HepG2 (cell line): Measurements from ENCODE around the gene KIF19. TPM values are rescaled to one million over a fixed set of nuclear protein-coding genes. Genes with fewer than 3 reads are reported as not detected.

ENCODE experiments used
- MED8 ChIP-seq: sonication (generic); formaldehyde crosslinking; IDR thresholded peaks from 2 replicates; pipeline ENCODE4 v1.8.1; 2023; ENCODE audit warnings: mild to moderate bottlenecking, missing genetic modification reagents; ENCODE audit not compliant: insufficient replicate concordance
- RXRA ChIP-seq: sonication (generic); formaldehyde crosslinking; IDR thresholded peaks from 2 replicates; pipeline ENCODE4 v1.5.1; 2020; ENCODE audit warnings: missing genetic modification reagents
- SNRNP70 ChIP-seq: fragments of 200-400 bp; formaldehyde crosslinking; IDR thresholded peaks from 2 replicates; pipeline ENCODE4 v1.6.1; 2017; ENCODE audit warnings: mild to moderate bottlenecking, low read depth, low read length, moderate library complexity
- TEAD3 ChIP-seq: optimal IDR thresholded peaks from 2 replicates; pipeline ENCODE3; 2016; ENCODE audit warnings: borderline replicate concordance
- THAP9 ChIP-seq: sonication (generic); formaldehyde crosslinking; IDR thresholded peaks from 2 replicates; pipeline ENCODE4; 2020; ENCODE audit warnings: missing genetic modification reagents, mild to moderate bottlenecking, borderline replicate concordance
- ZNF280B ChIP-seq: sonication (generic); formaldehyde crosslinking; IDR thresholded peaks from 2 replicates; pipeline ENCODE4 v1.5.0; 2020; ENCODE audit warnings: missing genetic modification reagents, mild to moderate bottlenecking, borderline replicate concordance
- ZNF562 ChIP-seq: sonication (generic); formaldehyde crosslinking; IDR thresholded peaks from 2 replicates; pipeline ENCODE4 v1.8.0; 2022; ENCODE audit warnings: missing genetic modification reagents, borderline replicate concordance
- ZNF570 ChIP-seq: sonication (generic); formaldehyde crosslinking; IDR thresholded peaks from 2 replicates; pipeline ENCODE4 v1.4.0; 2020; ENCODE audit warnings: mild to moderate bottlenecking, missing genetic modification reagents, borderline replicate concordance
- polyA plus RNA-seq, 8 experiments: library from polyadenylated mRNA; depleted of rRNA in 3 of 8; stranded (reverse) in 7 of 8; unstranded in 1 of 8; fragments of >200 nt; fragmentation: Illumina TruSeq in 4 of 8; extraction: Trizol in 4 of 8; gene quantifications; 2 replicates each; pipeline versions ENCODE4 v1.2.1 to v1.2.3, GENCODE V29; 2011 to 2016; ENCODE audit warnings: low read depth in 4 of 8, missing spikeins in 1 of 8, mixed read lengths in 1 of 8; ENCODE audit not compliant: insufficient read depth in 1 of 8
- total RNA-seq, 5 experiments: library from RNA; depleted of rRNA; stranded (reverse); fragments of >200 nt; fragmentation: Illumina TruSeq; extraction: Trizol; gene quantifications; 2 replicates each; pipeline ENCODE4 v1.2.3, GENCODE V29; 2016; ENCODE audit warnings: low read depth in 1 of 5
- TF ChIP-seq, protein P1 (sequence below), 2 experiments: sonication (generic) in 1 of 2; formaldehyde crosslinking in 1 of 2; IDR thresholded peaks; 2 replicates each; pipeline versions ENCODE4 v1.5.1 to v1.6.1; 2011 to 2020; ENCODE audit warnings: borderline replicate concordance in 1 of 2, low read depth in 1 of 2, low read length in 1 of 2, mild to moderate bottlenecking in 1 of 2, missing genetic modification reagents in 1 of 2, moderate library complexity in 1 of 2
- TF ChIP-seq, protein P2 (sequence below): sonication (generic); formaldehyde crosslinking; IDR thresholded peaks from 2 replicates; pipeline ENCODE4 v1.4.0; 2020; ENCODE audit warnings: missing genetic modification reagents, borderline replicate concordance
- TF ChIP-seq, protein P3 (sequence below): sonication (generic); formaldehyde crosslinking; IDR thresholded peaks from 2 replicates; pipeline ENCODE4 v1.4.0; 2020; ENCODE audit warnings: missing genetic modification reagents

The KIF19 gene
- total and polyA plus RNA-seq, 2 of the 13 experiments (the other 11 are each of a cell fraction or from before 2014, with no cell fraction given): not detected

- TF ChIP-seq, protein P1, sequence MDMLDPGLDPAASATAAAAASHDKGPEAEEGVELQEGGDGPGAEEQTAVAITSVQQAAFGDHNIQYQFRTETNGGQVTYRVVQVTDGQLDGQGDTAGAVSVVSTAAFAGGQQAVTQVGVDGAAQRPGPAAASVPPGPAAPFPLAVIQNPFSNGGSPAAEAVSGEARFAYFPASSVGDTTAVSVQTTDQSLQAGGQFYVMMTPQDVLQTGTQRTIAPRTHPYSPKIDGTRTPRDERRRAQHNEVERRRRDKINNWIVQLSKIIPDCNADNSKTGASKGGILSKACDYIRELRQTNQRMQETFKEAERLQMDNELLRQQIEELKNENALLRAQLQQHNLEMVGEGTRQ (IDR thresholded peaks at IDR 0.05; ENCODE audit: low read depth, low read length): no peak
- TF ChIP-seq, protein P1 (CRISPR knock-in tag; IDR thresholded peaks at IDR 0.05; ENCODE audit: borderline replicate concordance): no peak
- TF ChIP-seq, protein P2, sequence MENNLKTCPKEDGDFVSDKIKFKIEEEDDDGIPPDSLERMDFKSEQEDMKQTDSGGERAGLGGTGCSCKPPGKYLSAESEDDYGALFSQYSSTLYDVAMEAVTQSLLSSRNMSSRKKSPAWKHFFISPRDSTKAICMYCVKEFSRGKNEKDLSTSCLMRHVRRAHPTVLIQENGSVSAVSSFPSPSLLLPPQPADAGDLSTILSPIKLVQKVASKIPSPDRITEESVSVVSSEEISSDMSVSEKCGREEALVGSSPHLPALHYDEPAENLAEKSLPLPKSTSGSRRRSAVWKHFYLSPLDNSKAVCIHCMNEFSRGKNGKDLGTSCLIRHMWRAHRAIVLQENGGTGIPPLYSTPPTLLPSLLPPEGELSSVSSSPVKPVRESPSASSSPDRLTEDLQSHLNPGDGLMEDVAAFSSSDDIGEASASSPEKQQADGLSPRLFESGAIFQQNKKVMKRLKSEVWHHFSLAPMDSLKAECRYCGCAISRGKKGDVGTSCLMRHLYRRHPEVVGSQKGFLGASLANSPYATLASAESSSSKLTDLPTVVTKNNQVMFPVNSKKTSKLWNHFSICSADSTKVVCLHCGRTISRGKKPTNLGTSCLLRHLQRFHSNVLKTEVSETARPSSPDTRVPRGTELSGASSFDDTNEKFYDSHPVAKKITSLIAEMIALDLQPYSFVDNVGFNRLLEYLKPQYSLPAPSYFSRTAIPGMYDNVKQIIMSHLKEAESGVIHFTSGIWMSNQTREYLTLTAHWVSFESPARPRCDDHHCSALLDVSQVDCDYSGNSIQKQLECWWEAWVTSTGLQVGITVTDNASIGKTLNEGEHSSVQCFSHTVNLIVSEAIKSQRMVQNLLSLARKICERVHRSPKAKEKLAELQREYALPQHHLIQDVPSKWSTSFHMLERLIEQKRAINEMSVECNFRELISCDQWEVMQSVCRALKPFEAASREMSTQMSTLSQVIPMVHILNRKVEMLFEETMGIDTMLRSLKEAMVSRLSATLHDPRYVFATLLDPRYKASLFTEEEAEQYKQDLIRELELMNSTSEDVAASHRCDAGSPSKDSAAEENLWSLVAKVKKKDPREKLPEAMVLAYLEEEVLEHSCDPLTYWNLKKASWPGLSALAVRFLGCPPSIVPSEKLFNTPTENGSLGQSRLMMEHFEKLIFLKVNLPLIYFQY (CRISPR knock-in tag): peak; percentile 41; the same call in 1 of the 2 replicates
- TF ChIP-seq, protein P3, sequence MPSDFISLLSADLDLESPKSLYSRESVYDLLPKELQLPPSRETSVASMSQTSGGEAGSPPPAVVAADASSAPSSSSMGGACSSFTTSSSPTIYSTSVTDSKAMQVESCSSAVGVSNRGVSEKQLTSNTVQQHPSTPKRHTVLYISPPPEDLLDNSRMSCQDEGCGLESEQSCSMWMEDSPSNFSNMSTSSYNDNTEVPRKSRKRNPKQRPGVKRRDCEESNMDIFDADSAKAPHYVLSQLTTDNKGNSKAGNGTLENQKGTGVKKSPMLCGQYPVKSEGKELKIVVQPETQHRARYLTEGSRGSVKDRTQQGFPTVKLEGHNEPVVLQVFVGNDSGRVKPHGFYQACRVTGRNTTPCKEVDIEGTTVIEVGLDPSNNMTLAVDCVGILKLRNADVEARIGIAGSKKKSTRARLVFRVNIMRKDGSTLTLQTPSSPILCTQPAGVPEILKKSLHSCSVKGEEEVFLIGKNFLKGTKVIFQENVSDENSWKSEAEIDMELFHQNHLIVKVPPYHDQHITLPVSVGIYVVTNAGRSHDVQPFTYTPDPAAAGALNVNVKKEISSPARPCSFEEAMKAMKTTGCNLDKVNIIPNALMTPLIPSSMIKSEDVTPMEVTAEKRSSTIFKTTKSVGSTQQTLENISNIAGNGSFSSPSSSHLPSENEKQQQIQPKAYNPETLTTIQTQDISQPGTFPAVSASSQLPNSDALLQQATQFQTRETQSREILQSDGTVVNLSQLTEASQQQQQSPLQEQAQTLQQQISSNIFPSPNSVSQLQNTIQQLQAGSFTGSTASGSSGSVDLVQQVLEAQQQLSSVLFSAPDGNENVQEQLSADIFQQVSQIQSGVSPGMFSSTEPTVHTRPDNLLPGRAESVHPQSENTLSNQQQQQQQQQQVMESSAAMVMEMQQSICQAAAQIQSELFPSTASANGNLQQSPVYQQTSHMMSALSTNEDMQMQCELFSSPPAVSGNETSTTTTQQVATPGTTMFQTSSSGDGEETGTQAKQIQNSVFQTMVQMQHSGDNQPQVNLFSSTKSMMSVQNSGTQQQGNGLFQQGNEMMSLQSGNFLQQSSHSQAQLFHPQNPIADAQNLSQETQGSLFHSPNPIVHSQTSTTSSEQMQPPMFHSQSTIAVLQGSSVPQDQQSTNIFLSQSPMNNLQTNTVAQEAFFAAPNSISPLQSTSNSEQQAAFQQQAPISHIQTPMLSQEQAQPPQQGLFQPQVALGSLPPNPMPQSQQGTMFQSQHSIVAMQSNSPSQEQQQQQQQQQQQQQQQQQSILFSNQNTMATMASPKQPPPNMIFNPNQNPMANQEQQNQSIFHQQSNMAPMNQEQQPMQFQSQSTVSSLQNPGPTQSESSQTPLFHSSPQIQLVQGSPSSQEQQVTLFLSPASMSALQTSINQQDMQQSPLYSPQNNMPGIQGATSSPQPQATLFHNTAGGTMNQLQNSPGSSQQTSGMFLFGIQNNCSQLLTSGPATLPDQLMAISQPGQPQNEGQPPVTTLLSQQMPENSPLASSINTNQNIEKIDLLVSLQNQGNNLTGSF (CRISPR knock-in tag): no peak
- no peak for TF ChIP-seq SNRNP70
- no peak for TF ChIP-seq ZNF562
- 0 out of 2 replicates have a peak, but pooled peaks have one; percentile 15 for TF ChIP-seq THAP9 (CRISPR knock-in tag)
- no peak for TF ChIP-seq MED8 (CRISPR knock-in tag)
- TF ChIP-seq RXRA: peak; percentile 39; the same call in 1 of the 2 replicates
- TF ChIP-seq TEAD3 (CRISPR knock-in tag): peak; percentile 34
- no peak for TF ChIP-seq ZNF570 (CRISPR knock-in tag)
- TF ChIP-seq ZNF280B (CRISPR knock-in tag): no peak
Observed at GRCh38 chr17:74379495-74380085, 53.6 kb downstream of the KIF19 start (continued).
